ENCODE measurements around the gene FLT3.

DNA sequence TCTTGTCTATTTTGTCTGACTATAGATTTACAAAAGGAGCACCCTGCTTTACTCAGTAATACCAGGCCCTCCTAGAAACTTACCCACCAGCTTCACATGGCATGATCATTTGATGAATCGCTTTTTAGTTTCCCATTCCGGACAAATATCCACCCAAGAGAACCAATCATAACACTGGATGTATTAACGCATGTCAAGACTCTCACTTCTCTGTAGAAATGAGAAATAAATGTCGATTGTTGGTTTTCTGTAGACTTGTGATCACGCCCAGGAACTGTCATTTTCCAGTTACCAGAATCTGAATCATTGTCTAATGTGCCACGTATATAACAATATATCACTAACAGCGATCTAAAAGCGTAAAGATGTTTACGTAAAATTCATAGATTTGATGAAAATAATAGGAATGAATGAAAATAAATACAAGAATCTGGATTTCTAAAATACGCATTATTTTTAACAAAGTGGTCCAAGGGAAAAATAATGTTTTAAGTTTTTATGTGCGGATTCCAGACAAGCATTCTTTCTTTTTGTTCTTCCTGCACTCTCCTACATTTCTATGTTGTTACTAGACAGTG, 145.3 kb downstream of the FLT3 start:
- TF ChIP-seq, protein P1, sequence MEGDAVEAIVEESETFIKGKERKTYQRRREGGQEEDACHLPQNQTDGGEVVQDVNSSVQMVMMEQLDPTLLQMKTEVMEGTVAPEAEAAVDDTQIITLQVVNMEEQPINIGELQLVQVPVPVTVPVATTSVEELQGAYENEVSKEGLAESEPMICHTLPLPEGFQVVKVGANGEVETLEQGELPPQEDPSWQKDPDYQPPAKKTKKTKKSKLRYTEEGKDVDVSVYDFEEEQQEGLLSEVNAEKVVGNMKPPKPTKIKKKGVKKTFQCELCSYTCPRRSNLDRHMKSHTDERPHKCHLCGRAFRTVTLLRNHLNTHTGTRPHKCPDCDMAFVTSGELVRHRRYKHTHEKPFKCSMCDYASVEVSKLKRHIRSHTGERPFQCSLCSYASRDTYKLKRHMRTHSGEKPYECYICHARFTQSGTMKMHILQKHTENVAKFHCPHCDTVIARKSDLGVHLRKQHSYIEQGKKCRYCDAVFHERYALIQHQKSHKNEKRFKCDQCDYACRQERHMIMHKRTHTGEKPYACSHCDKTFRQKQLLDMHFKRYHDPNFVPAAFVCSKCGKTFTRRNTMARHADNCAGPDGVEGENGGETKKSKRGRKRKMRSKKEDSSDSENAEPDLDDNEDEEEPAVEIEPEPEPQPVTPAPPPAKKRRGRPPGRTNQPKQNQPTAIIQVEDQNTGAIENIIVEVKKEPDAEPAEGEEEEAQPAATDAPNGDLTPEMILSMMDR (IDR thresholded peaks at IDR 0.05; ENCODE audit: low read depth, low read length) = no peak
- no peak for TF ChIP-seq POLR2A (IDR thresholded peaks at IDR 0.05; ENCODE audit: extremely low read depth, insufficient read length)
- TF ChIP-seq, protein P2, sequence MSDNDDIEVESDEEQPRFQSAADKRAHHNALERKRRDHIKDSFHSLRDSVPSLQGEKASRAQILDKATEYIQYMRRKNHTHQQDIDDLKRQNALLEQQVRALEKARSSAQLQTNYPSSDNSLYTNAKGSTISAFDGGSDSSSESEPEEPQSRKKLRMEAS (IDR thresholded peaks at IDR 0.05; ENCODE audit: low read depth, low read length) = no peak
